Neural crest cell (in vitro differentiated cells): Measurements from ENCODE around the gene PLPP7. TPM values are rescaled to one million over a fixed set of nuclear protein-coding genes. Genes with fewer than 3 reads are reported as not detected.
"Not testable (repeated sequence)": the region's sequence is repeated elsewhere in the genome, so short reads cannot be mapped to it uniquely, and the experiment has no call there.

Experiments
- DNase-seq: peaks from one replicate; pipeline ENCODE4 v3.0.0; 2021; ENCODE audit warnings: low read depth, mixed read lengths, low spot score
- H3K27ac Mint-ChIP-seq: one replicate; pipeline ENCODE4 v1.8.0; 2021; ENCODE audit warnings: mild to moderate bottlenecking, mixed read lengths; ENCODE audit not compliant: unreplicated experiment
- H3K27me3 Mint-ChIP-seq: 2 replicates; pipeline ENCODE4 v1.8.0; 2021; ENCODE audit warnings: low read depth, mild to moderate bottlenecking, mixed read lengths
- H3K36me3 Mint-ChIP-seq: 2 replicates; pipeline ENCODE4 v1.8.0; 2021; ENCODE audit warnings: low read depth, mild to moderate bottlenecking, mixed read lengths
- H3K4me1 Mint-ChIP-seq: 2 replicates; pipeline ENCODE4 v1.8.0; 2021; ENCODE audit warnings: mixed read lengths
- H3K4me3 Mint-ChIP-seq: one replicate; pipeline ENCODE4 v1.8.0; 2021; ENCODE audit warnings: mild to moderate bottlenecking, mixed read lengths
- H3K9me3 Mint-ChIP-seq: 2 replicates; pipeline ENCODE4 v1.8.0; 2021; ENCODE audit warnings: mixed read lengths
- CTCF ChIP-seq: fragments of 200-600 bp; sonication (generic); conservative IDR thresholded peaks from 2 replicates; pipeline ENCODE4 v1.5.0; 2021; ENCODE audit warnings: antibody characterized with exemption, mild to moderate bottlenecking
- long read RNA-seq: library from polyadenylated mRNA; unstranded; transcript quantifications from one replicate; pipeline ENCODE4 v2.0.0, GENCODE V29; 2020
- total RNA-seq: library from RNA; stranded (reverse); gene quantifications from 2 replicates; pipeline ENCODE4 v1.2.1, GENCODE V29; 2021

PLPP7 gene
- total RNA-seq, result 5.8 and 6.9 TPM in 2 replicates
- long read RNA-seq, result 0 reads

GRCh38 chr9:131289301-131290035 lies at the start of gene PLPP7:
Gene PLPP7 (plus strand): TSS chr9:131289723. CDS start chr9:131289998, 275 bp downstream.
- peak within 1 kb of the TSS; percentile 78 for H3K27ac Mint-ChIP-seq
- H3K4me1 Mint-ChIP-seq, result peaks cover 7% of the 10 kb centered on the region
- no peaks in the 10 kb centered on the region for H3K9me3 Mint-ChIP-seq
- peaks cover 3% of the 10 kb centered on the region for H3K27me3 Mint-ChIP-seq
- peak; percentile 58 for DNase-seq
- no peak within 1 kb of the TSS for H3K4me3 Mint-ChIP-seq
- TF ChIP-seq CTCF, result no peak
- H3K36me3 Mint-ChIP-seq, result no peaks in the 10 kb centered on the region

DNA sequence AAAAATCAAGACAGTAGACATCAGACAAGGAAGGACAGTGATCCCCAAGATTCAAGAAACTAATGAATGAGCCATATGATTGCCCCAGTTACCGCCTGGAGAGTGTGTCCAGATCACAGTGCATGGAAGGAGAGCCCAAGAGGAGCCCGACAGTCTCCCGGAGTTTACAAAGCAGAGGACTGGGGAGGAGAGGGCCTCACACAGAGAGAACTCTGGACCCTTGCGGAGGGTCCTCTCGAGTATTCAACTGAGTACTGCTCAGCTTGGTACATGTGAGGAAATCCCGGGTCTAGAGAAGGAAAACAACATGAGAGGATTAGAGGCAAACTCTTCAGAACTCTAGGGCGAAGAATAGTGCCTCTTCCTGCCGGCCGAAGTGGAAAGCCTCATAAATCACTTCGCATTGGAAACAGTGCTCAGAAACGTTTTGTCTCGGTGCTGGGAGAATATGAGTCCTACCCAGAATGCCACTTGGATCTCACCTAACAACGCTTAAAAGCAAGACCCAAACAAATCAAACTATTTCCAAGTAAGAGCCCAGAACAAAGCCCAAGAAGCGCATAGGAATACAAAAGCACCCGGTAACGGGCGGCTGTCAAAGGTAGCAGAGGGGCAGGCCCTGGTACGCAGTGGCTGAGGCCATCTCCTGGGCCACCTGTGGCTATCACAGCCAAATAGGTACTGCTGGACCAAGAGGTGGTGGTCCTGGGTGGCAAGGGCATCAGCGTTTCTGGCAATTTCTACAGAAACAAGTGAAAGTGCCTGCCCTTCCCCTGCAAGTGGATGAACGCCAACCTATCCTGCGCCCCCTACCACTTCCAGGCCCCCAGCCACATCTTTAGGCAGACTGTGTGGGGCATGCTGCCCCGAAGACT lies 49.2 kb upstream of the PLPP7 start:
- DNase-seq, result no peak
- Mint-ChIP-seq H3K4me1 (peaks cover 25% of the 10 kb centered on the region), H3K4me3 (no peak overlapping the region), H3K9me3 (peaks cover 4% of the 10 kb centered on the region), H3K27ac (no peak overlapping the region), H3K36me3 (peaks cover 6% of the 10 kb centered on the region), H3K27me3 (no peaks in the 10 kb centered on the region)
- no peak for TF ChIP-seq CTCF

- H3K36me3 Mint-ChIP-seq, H3K27ac Mint-ChIP-seq, H3K27me3 Mint-ChIP-seq, H3K4me3 Mint-ChIP-seq, DNase-seq, H3K4me1 Mint-ChIP-seq, H3K9me3 Mint-ChIP-seq: not testable (repeated sequence)
Observed at GRCh38 chr9:131244331-131244730, 45.2 kb upstream of the PLPP7 start.

GRCh38 chr9:131246618-131247017 lies 42.9 kb upstream of the PLPP7 start:
- no peak for DNase-seq
- no peak overlapping the region for H3K4me3 Mint-ChIP-seq

GRCh38 chr9:131252120-131252519 lies 37.4 kb upstream of the PLPP7 start:
- no peak overlapping the region for H3K27ac Mint-ChIP-seq
- peaks cover 12% of the 10 kb centered on the region for H3K4me1 Mint-ChIP-seq
- H3K27me3 Mint-ChIP-seq, result no peaks in the 10 kb centered on the region
- DNase-seq, result no peak
- no peaks in the 10 kb centered on the region for H3K36me3 Mint-ChIP-seq
- no peak overlapping the region for H3K4me3 Mint-ChIP-seq
- no peak for TF ChIP-seq CTCF
- H3K9me3 Mint-ChIP-seq, result no peaks in the 10 kb centered on the region

More at GRCh38 chr9:131246618-131247017, 42.9 kb upstream of the PLPP7 start:
- H3K9me3 Mint-ChIP-seq, result peaks cover 4% of the 10 kb centered on the region
- H3K27me3 Mint-ChIP-seq, result no peaks in the 10 kb centered on the region
- no peak for TF ChIP-seq CTCF
- no peak overlapping the region for H3K27ac Mint-ChIP-seq
- peaks cover 6% of the 10 kb centered on the region for H3K36me3 Mint-ChIP-seq
- no peaks in the 10 kb centered on the region for H3K4me1 Mint-ChIP-seq
